Measurements from ENCODE around the gene SPCS2.

SPCS2 gene

GRCh38 chr11:75025561-75025960 lies 76.5 kb downstream of the SPCS2 start:
- no peak for TF ChIP-seq FOXM1 (IDR thresholded peaks at IDR 0.05; ENCODE audit: borderline replicate concordance, low read depth)
- no peak for TF ChIP-seq TCF12 (IDR thresholded peaks at IDR 0.05; ENCODE audit: low read depth)
- no peak for TF ChIP-seq CREB1 (IDR thresholded peaks at IDR 0.05; ENCODE audit: low read depth)
- TF ChIP-seq YY1 (IDR thresholded peaks at IDR 0.05; ENCODE audit: low read depth): no peak
- TF ChIP-seq ZBTB7A (IDR thresholded peaks at IDR 0.05; ENCODE audit: low read depth): no peak

DNA sequence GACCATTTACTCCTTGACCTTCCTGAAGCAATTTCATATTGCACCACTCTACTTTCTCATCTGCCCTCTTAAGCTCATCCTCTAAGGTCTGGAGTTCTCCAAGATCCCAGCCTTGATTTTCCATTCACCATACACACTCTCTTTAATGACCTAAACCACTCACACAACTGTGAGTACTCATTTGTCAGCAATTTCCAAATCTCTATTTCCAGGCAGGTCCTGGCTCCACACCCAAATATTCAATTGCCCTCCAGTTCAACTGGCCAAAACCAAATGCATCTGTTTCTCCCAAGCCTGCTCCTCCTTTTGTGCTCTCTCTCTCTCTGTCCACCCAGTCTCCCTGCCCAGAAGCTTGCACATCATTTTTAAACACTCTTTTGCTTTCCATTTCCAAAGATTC lies 79.3 kb downstream of the SPCS2 start:
- TF ChIP-seq FOXM1 (IDR thresholded peaks at IDR 0.05; ENCODE audit: borderline replicate concordance, low read depth) (no peak), ZBTB7A (IDR thresholded peaks at IDR 0.05; ENCODE audit: low read depth) (no peak), YY1 (IDR thresholded peaks at IDR 0.05; ENCODE audit: low read depth) (no peak), TCF12 (IDR thresholded peaks at IDR 0.05; ENCODE audit: low read depth) (no peak), EP300 (IDR thresholded peaks at IDR 0.05; ENCODE audit: borderline replicate concordance) (no peak)
